Ishikawa (cell line): ENCODE results near the gene CATSPERB.

Experiments
- CEBPB ChIP-seq: IDR thresholded peaks from 2 replicates; pipeline ENCODE4 v1.6.1; 2012
- CREB1 ChIP-seq: IDR thresholded peaks from 2 replicates; pipeline ENCODE4 v1.6.1; 2012; ENCODE audit warnings: low read depth
- EGR1 ChIP-seq: IDR thresholded peaks from 2 replicates; pipeline ENCODE4 v1.6.1; 2012
- EP300 ChIP-seq: IDR thresholded peaks from 2 replicates; pipeline ENCODE4 v1.6.1; 2012; ENCODE audit warnings: borderline replicate concordance
- FOXM1 ChIP-seq: IDR thresholded peaks from 2 replicates; pipeline ENCODE4 v1.6.1; 2012; ENCODE audit warnings: low read depth, borderline replicate concordance
- MAX ChIP-seq: IDR thresholded peaks from 2 replicates; pipeline ENCODE4 v1.6.1; 2012
- NFIC ChIP-seq: IDR thresholded peaks from 2 replicates; pipeline ENCODE4 v1.6.1; 2012
- RAD21 ChIP-seq: IDR thresholded peaks from 2 replicates; pipeline ENCODE4 v1.6.1; 2012; ENCODE audit warnings: low read depth
- REST ChIP-seq: IDR thresholded peaks from 2 replicates; pipeline ENCODE4 v1.6.1; 2012; ENCODE audit warnings: low read depth, mild to moderate bottlenecking
- TAF1 ChIP-seq: IDR thresholded peaks from 2 replicates; pipeline ENCODE4 v1.6.1; 2012; ENCODE audit warnings: low read depth, mild to moderate bottlenecking
- TCF12 ChIP-seq: IDR thresholded peaks from 2 replicates; pipeline ENCODE4 v1.6.1; 2012; ENCODE audit warnings: low read depth
- TEAD4 ChIP-seq: IDR thresholded peaks from 2 replicates; pipeline ENCODE4 v1.6.1; 2012
- USF1 ChIP-seq: IDR thresholded peaks from 2 replicates; pipeline ENCODE4 v1.6.1; 2012
- YY1 ChIP-seq: IDR thresholded peaks from 2 replicates; pipeline ENCODE4 v1.6.1; 2012; ENCODE audit warnings: low read depth
- ZBTB7A ChIP-seq: IDR thresholded peaks from 2 replicates; pipeline ENCODE4 v1.6.1; 2012; ENCODE audit warnings: low read depth

The CATSPERB gene

GRCh38 chr14:91706996-91707395, 24.9 kb downstream of the CATSPERB start:
- no peak for TF ChIP-seq TCF12
- no peak for TF ChIP-seq REST
- TF ChIP-seq FOXM1 = no peak
- TF ChIP-seq CREB1 = no peak
- no peak for TF ChIP-seq USF1
- TF ChIP-seq TAF1 = no peak
- no peak for TF ChIP-seq EP300
- no peak for TF ChIP-seq YY1
- no peak for TF ChIP-seq EGR1
- no peak for TF ChIP-seq MAX
- TF ChIP-seq RAD21 = no peak
- no peak for TF ChIP-seq CEBPB
- TF ChIP-seq ZBTB7A = no peak
- TF ChIP-seq NFIC = no peak
- TF ChIP-seq TEAD4 = no peak

GRCh38 chr14:91694643-91695042, 37.2 kb downstream of the CATSPERB start:
- TF ChIP-seq EP300 (no peak), NFIC (no peak), FOXM1 (no peak), REST (no peak), YY1 (no peak), TAF1 (no peak), USF1 (no peak), CREB1 (no peak), CEBPB (no peak)

GRCh38 chr14:91693346-91693745, 38.5 kb downstream of the CATSPERB start:
- no peak for TF ChIP-seq TAF1
- TF ChIP-seq CEBPB = no peak
- no peak for TF ChIP-seq USF1
- TF ChIP-seq EGR1 = no peak
- no peak for TF ChIP-seq MAX
- no peak for TF ChIP-seq ZBTB7A
- TF ChIP-seq REST = no peak
- no peak for TF ChIP-seq CREB1
- no peak for TF ChIP-seq RAD21
- TF ChIP-seq EP300 = no peak
- TF ChIP-seq FOXM1 = no peak

GRCh38 chr14:91692075-91692474, 39.8 kb downstream of the CATSPERB start:
- TF ChIP-seq CREB1 (no peak), TAF1 (no peak), USF1 (no peak), TCF12 (no peak), MAX (no peak), YY1 (no peak), NFIC (no peak), FOXM1 (no peak), TEAD4 (no peak), ZBTB7A (no peak), REST (no peak), EP300 (no peak), CEBPB (no peak)
